ENCODE results near the gene GPR157. TPM values are rescaled to one million over a fixed set of nuclear protein-coding genes. Genes with fewer than 3 reads are reported as not detected.

The GPR157 gene
- total and polyA plus RNA-seq, 10 of the 15 experiments (the other 5 are each of a cell fraction or from before 2014, with no cell fraction given), result 0.66 to 15.9 (median 3.1) TPM

GRCh38 chr1:9066945-9067807 lies 61.7 kb downstream of the GPR157 start:
- Histone ChIP-seq H3K79me2 (ENCODE audit: control insufficient read depth, insufficient read depth, low read length) (peaks cover 56% of the 10 kb centered on the region), H3K36me3 (ENCODE audit: control insufficient read depth in 2 of 2, insufficient read depth in 2 of 2, low read length in 1 of 2) (peaks cover 0 to 3% of the 10 kb centered on the region in 2 experiments; a peak in 1 of 4 replicates), H3K4me2 (ENCODE audit: control insufficient read depth, insufficient read depth) (peak overlapping the region; percentile 85), H2AFZ (ENCODE audit: control insufficient read depth, low read depth, low read length) (no peak overlapping the region; the same call in 1 of the 2 replicates), H3K4me3 (peak overlapping the region; percentile 79), H3K9me3 (replicated peaks; ENCODE audit: control insufficient read depth, insufficient read depth, low read length) (no peaks in the 10 kb centered on the region), H3K27ac (ENCODE audit: control insufficient read depth, insufficient read depth) (peak overlapping the region; percentile 93), H4K20me1 (ENCODE audit: control insufficient read depth, insufficient read depth) (no peaks in the 10 kb centered on the region), H3K27me3 (replicated peaks in 1 of 2; ENCODE audit: control insufficient read depth in 2 of 2, insufficient read depth in 2 of 2, low read length in 1 of 2) (no peaks in the 10 kb centered on the region), H3K4me1 (ENCODE audit: control insufficient read depth, insufficient read depth, low read length) (peaks cover 37% of the 10 kb centered on the region), H3K9ac (ENCODE audit: control insufficient read depth, insufficient read depth, low read length) (peak overlapping the region; percentile 70)
- BruUV-seq (replicated peaks), result TSS peak; percentile 66
- POLR2A ChIA-PET, result interaction anchor here (0.6 to 7.1 kb wide), 8 partner anchors 9 to 190 kb away, joined by 3 to 45 read pairs (median 4); no protein-coding TSS in a partner anchor
- 78% methylated on average over 24 of the region's 24 CpGs for WGBS (ENCODE audit: insufficient coverage, insufficient replicate concordance, low lambda C conversion rate, missing lambda C conversion rate)
- SMC1A ChIA-PET (ENCODE audit: uncharacterized antibody, unreplicated experiment), result interaction anchor here (1.2 to 2.5 kb wide), 4 partner anchors 13 to 120 kb away, joined by 3 to 22 read pairs (median 4); no protein-coding TSS in a partner anchor
- FAIRE-seq (peak; percentile 41), ATAC-seq (peak; percentile 41), DNase-seq (ENCODE audit: low read depth, low spot score) (no peak)
- CTCF ChIA-PET, result interaction anchor here (1.0 to 3.4 kb wide), 6 partner anchors 8 to 41 kb away, joined by 3 to 19 read pairs (median 4); no protein-coding TSS in a partner anchor
- in situ Hi-C loops (cut with MboI) (no loop called here), intact Hi-C loops (cut with micrococcal nuclease; ENCODE audit: unreplicated experiment) (no loop called here)
- RAD21 ChIA-PET (ENCODE audit: unreplicated experiment), result interaction anchor here (0.7 to 1.1 kb wide), 3 partner anchors 13 to 30 kb away, joined by 3 to 5 read pairs (median 3); no protein-coding TSS in a partner anchor
- TF ChIP-seq PAX5 (IDR thresholded peaks at IDR 0.05; ENCODE audit: borderline replicate concordance, low read depth, low read length) (peak; percentile 18; the same call in 1 of the 2 replicates), MXI1 (IDR thresholded peaks at IDR 0.05; ENCODE audit: low read depth, low read length) (peak; percentile 83), IKZF2 (IDR thresholded peaks at IDR 0.05) (peak in 1 of 2 experiments; percentile 13; a peak in 2 of 4 replicates), GATAD2B (conservative IDR thresholded peaks at IDR 0.05; ENCODE audit: low read depth) (no peak), SKIL (IDR thresholded peaks at IDR 0.05; ENCODE audit: low read depth, poor library complexity, severe bottlenecking) (no peak), CREM (IDR thresholded peaks at IDR 0.05; ENCODE audit: low read depth) (peak; percentile 28; the same call in 1 of the 2 replicates), POLR2AphosphoS5 (IDR thresholded peaks at IDR 0.05; ENCODE audit: low read length) (peak; percentile 56; the same call in 1 of the 2 replicates), IKZF1 (conservative IDR thresholded peaks at IDR 0.05) (peak; percentile 63), ETV6 (conservative IDR thresholded peaks at IDR 0.05 in 1 of 2, IDR thresholded peaks at IDR 0.05 in 1 of 2; ENCODE audit: borderline replicate concordance in 1 of 2, low read depth in 1 of 2) (peak in 1 of 2 experiments; percentile 44; a peak in 1 of 4 replicates), NR2C1 (IDR thresholded peaks at IDR 0.05) (no peak), RAD51 (IDR thresholded peaks at IDR 0.05) (peak; percentile 62), RCOR1 (conservative IDR thresholded peaks at IDR 0.05; ENCODE audit: low read depth, low read length) (no peak), EGR1 (IDR thresholded peaks at IDR 0.05; ENCODE audit: borderline replicate concordance in 1 of 2, low read depth in 2 of 2, low read length in 2 of 2) (peak in 1 of 2 experiments; percentile 5; a peak in 1 of 3 replicates)
- TF ChIP-seq, protein P1, sequence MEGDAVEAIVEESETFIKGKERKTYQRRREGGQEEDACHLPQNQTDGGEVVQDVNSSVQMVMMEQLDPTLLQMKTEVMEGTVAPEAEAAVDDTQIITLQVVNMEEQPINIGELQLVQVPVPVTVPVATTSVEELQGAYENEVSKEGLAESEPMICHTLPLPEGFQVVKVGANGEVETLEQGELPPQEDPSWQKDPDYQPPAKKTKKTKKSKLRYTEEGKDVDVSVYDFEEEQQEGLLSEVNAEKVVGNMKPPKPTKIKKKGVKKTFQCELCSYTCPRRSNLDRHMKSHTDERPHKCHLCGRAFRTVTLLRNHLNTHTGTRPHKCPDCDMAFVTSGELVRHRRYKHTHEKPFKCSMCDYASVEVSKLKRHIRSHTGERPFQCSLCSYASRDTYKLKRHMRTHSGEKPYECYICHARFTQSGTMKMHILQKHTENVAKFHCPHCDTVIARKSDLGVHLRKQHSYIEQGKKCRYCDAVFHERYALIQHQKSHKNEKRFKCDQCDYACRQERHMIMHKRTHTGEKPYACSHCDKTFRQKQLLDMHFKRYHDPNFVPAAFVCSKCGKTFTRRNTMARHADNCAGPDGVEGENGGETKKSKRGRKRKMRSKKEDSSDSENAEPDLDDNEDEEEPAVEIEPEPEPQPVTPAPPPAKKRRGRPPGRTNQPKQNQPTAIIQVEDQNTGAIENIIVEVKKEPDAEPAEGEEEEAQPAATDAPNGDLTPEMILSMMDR (IDR thresholded peaks at IDR 0.05 in 2 of 3, conservative IDR thresholded peaks at IDR 0.05 in 1 of 3; ENCODE audit: control insufficient read depth in 2 of 3, extremely low read depth in 1 of 3, insufficient read depth in 1 of 3, low read depth in 3 of 3, low read length in 3 of 3), result peak in 2 of 3 experiments; percentile 1 to 16; a peak in 1 of 6 replicates
- TF ChIP-seq, protein P2, sequence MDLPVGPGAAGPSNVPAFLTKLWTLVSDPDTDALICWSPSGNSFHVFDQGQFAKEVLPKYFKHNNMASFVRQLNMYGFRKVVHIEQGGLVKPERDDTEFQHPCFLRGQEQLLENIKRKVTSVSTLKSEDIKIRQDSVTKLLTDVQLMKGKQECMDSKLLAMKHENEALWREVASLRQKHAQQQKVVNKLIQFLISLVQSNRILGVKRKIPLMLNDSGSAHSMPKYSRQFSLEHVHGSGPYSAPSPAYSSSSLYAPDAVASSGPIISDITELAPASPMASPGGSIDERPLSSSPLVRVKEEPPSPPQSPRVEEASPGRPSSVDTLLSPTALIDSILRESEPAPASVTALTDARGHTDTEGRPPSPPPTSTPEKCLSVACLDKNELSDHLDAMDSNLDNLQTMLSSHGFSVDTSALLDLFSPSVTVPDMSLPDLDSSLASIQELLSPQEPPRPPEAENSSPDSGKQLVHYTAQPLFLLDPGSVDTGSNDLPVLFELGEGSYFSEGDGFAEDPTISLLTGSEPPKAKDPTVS (IDR thresholded peaks at IDR 0.05; ENCODE audit: low read depth, low read length), result no peak
